ENCODE data around the gene RASGRP2.

- TF ChIP-seq CTCF (IDR thresholded peaks at IDR 0.05), result no peak
- no peak for TF ChIP-seq EP300 (IDR thresholded peaks at IDR 0.05)
Measured at GRCh38 chr11:64791781-64792291, 47.9 kb upstream of the RASGRP2 start.
